Naive B cell (primary cell): Measurements from ENCODE around the gene GTF2A1L. TPM values are rescaled to one million over a fixed set of nuclear protein-coding genes. Genes with fewer than 3 reads are reported as not detected.
"Not testable (repeated sequence)": the region's sequence is repeated elsewhere in the genome, so short reads cannot be mapped to it uniquely, and the experiment has no call there.

ENCODE experiments used
- ATAC-seq, 2 donors: fragments of 150-1000 bp; cut with Tn5 transposase; 2 replicates each; pipeline ENCODE4 v1.10.0; 2021; ENCODE audit warnings: low read depth in 2 of 2, mild to moderate bottlenecking in 2 of 2, moderate library complexity in 2 of 2
- DNase-seq: peaks from one replicate; pipeline ENCODE4 v3.0.0; 2022
- H3K27ac Mint-ChIP-seq, 6 donors: one replicate each; pipeline ENCODE4 v1.8.0; 2020 to 2022; ENCODE audit warnings: mild to moderate bottlenecking in 6 of 6, mixed read lengths in 6 of 6, moderate library complexity in 5 of 6, inconsistent platforms in 2 of 6
- H3K27me3 Mint-ChIP-seq, 3 donors: one replicate each; pipeline ENCODE4 v1.8.0; 2021 to 2022; ENCODE audit warnings: mixed read lengths in 3 of 3, mild to moderate bottlenecking in 1 of 3
- H3K36me3 Mint-ChIP-seq, 2 donors: one replicate each; pipeline ENCODE4 v1.8.0; 2020 to 2022; ENCODE audit warnings: mixed read lengths in 2 of 2, inconsistent platforms in 1 of 2, mild to moderate bottlenecking in 1 of 2
- H3K4me1 Mint-ChIP-seq, 3 donors: one replicate each; pipeline ENCODE4 v1.8.0; 2020 to 2022; ENCODE audit warnings: mixed read lengths in 3 of 3, inconsistent platforms in 1 of 3, mild to moderate bottlenecking in 1 of 3, moderate library complexity in 1 of 3
- H3K4me3 Mint-ChIP-seq, 8 donors: one replicate each; pipeline ENCODE4 v1.8.0; 2020 to 2022; ENCODE audit warnings: mild to moderate bottlenecking in 8 of 8, mixed read lengths in 8 of 8, moderate library complexity in 8 of 8, inconsistent platforms in 2 of 8
- H3K9me3 Mint-ChIP-seq, 7 donors: one replicate each; pipeline ENCODE4 v1.8.0; 2020 to 2022; ENCODE audit warnings: mixed read lengths in 7 of 7, mild to moderate bottlenecking in 5 of 7, inconsistent platforms in 2 of 7, moderate library complexity in 1 of 7
- polyA plus RNA-seq, 6 donors: library from polyadenylated mRNA; unstranded; fragments of 300-500 nt; fragmentation: Illumina TruSeq; gene quantifications; one replicate each; pipeline ENCODE4 v1.2.3, GENCODE V29; 2021; ENCODE audit warnings: low read depth in 6 of 6

GTF2A1L gene
- polyA plus RNA-seq, 6 donors from 2014 or later = not detected

DNA sequence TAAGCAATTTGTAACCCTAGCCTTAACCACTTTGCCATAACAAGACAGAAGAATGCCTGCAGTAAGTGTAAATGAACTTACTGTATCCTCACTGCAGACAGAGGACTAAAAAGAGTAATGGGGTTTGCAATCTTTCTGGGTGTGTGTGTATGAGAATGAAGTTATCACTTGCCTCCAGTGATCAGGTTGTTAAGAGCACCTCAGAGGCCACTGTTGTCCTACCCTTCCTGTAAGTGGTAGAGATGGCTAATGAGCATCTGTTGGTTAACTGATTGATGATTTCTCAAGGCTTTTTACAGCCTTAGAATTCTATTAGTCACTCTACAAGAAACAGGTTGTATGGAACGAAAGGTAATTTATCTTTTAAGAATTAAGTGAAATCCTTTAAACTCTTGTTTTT is 27.6 kb upstream of the GTF2A1L start:
- Mint-ChIP-seq H3K4me1 (peaks cover 0 to 8% (median 0%) of the 10 kb centered on the region in 3 donors), H3K4me3 (no peak overlapping the region), H3K27ac (peak overlapping the region in 1 of 6 donors; percentile 54), H3K36me3 (no peaks in the 10 kb centered on the region), H3K9me3 (no peaks in the 10 kb centered on the region), H3K27me3 (peaks cover 0 to 7% (median 0%) of the 10 kb centered on the region in 3 donors)
- DNase-seq (no peak), ATAC-seq (no peak)

DNA sequence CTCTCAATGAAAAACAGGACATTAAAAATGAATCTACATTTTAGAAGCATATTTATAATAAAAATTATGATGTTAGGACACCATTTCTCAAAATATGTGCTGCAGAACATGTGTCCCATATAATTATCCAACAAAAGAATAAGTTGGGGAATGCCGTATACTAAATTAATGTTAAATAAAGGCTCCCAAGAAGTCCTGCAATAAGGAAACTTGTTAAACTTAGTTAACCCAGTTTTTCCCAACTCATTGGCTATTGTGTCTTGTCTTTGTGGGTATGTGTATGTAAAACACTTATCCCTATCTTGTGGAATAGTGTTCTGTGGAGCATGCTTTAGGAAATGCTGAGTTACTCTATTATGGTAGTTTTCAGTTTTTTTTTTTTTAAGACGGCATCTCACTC is 25.6 kb upstream of the GTF2A1L start:
- Mint-ChIP-seq H3K9me3 (no peaks in the 10 kb centered on the region), H3K27ac (no peak overlapping the region), H3K27me3 (peaks cover 0 to 7% (median 0%) of the 10 kb centered on the region in 3 donors), H3K36me3 (no peaks in the 10 kb centered on the region), H3K4me1 (peaks cover 0 to 8% (median 0%) of the 10 kb centered on the region in 3 donors), H3K4me3 (no peak overlapping the region)
- DNase-seq = no peak
- no peak for ATAC-seq

DNA sequence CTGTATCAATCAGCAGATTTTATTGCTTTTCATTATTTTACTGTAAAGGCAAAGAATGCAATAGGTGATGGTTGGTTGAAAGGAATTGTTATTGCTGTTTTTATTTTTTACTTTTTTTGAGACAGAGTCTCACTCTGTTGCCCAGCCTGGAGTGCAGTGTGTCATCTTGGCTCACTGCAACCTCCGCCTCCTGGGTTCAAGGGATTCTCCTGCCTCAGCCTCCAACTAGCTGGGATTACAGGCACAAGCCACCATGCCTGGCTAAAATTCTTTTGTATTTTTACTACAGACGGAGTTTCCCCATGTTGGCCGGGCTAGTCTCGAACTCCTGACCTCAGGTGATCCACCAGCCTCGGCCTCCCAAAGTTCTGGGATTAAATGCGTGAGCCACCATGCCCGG is 20.9 kb upstream of the GTF2A1L start:
- H3K27ac Mint-ChIP-seq, H3K36me3 Mint-ChIP-seq, ATAC-seq, H3K9me3 Mint-ChIP-seq, H3K4me1 Mint-ChIP-seq, DNase-seq, H3K4me3 Mint-ChIP-seq: not testable (repeated sequence)
- peaks cover 5 to 13% (median 7%) of the 10 kb centered on the region in 3 donors for H3K27me3 Mint-ChIP-seq

DNA sequence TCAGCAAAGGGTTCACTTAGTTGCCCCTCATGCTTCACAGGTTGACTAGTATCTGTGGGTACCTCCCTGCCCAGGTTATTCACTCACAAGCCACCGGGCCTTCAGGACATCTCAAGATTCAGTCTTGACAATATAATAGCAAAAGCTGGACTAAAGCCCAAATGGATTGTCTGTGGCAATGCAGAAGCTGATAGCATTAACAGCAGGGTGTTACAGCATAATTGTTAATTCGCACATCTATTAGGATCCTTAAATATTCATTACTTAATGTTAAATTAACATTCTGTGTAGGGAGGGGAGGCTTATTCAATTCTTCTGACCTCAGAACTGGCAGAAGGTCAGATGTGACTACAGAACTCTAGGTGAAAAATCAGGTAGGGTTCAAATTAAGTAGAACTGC is 20.2 kb upstream of the GTF2A1L start:
- no peak for ATAC-seq
- peak overlapping the region in 1 of 6 donors; percentile 53 for H3K27ac Mint-ChIP-seq
- H3K9me3 Mint-ChIP-seq = no peaks in the 10 kb centered on the region
- no peak overlapping the region for H3K4me3 Mint-ChIP-seq
- no peaks in the 10 kb centered on the region for H3K36me3 Mint-ChIP-seq
- no peak for DNase-seq
- peaks cover 5 to 8% (median 7%) of the 10 kb centered on the region in 3 donors for H3K27me3 Mint-ChIP-seq
- no peaks in the 10 kb centered on the region for H3K4me1 Mint-ChIP-seq

DNA sequence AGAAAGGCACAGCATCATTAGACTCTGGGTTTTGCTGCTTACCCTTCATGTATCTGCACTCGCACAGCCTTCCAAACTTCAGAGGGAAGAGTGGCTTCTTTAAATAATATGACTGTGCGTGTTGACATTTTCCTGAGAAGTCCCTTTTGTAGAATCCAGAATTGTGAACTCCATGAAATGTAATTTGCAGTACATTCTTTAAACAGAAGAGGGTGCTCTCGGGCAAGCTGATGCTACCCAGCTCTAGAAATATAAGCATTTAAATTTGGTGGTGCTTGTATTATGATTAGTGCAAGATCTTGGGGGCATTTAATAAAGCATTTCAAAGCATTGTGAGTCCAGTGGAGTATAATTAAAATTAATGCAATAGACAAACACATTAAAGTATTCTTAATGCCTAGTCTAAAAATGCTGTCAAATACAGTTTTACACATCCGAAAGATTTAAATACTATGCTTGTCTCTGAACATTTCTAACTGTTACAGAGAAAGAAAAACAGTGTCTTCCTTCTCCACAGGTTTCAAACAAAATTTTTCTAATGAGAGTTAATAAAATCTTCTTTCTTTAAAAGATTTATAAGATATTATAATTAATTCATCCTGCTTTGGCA is 17.3 kb upstream of the GTF2A1L start:
- Mint-ChIP-seq H3K4me3 (no peak overlapping the region), H3K9me3 (no peaks in the 10 kb centered on the region), H3K36me3 (no peaks in the 10 kb centered on the region), H3K27ac (no peak overlapping the region), H3K27me3 (peaks cover 5 to 12% (median 8%) of the 10 kb centered on the region in 3 donors), H3K4me1 (no peaks in the 10 kb centered on the region)
- ATAC-seq = no peak
- DNase-seq = no peak

DNA sequence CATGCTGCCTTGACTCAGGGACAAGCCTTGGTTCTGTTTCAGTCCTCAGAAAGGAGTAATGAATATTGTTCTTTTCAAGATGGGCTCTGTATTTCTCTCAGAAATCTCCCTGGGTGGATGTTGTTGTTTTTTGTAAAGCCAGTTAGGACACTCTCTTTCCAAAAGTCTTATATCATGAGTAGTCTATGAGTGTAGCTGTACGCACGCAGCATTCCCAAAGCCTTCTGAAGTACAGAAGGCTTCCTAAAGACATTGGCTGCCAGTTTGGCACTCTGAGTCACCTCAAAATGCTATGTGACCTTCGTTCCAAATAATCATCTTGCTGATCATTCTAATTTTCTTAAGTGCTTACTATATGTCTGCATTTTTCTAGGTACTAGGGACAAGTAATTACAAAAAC is 16.7 kb upstream of the GTF2A1L start:
- H3K36me3 Mint-ChIP-seq = no peaks in the 10 kb centered on the region
- H3K4me1 Mint-ChIP-seq = no peaks in the 10 kb centered on the region
- no peak for ATAC-seq
- DNase-seq = no peak
- H3K27ac Mint-ChIP-seq = no peak overlapping the region
- H3K4me3 Mint-ChIP-seq = no peak overlapping the region
- no peaks in the 10 kb centered on the region for H3K9me3 Mint-ChIP-seq
- H3K27me3 Mint-ChIP-seq = peaks cover 5 to 12% (median 8%) of the 10 kb centered on the region in 3 donors

DNA sequence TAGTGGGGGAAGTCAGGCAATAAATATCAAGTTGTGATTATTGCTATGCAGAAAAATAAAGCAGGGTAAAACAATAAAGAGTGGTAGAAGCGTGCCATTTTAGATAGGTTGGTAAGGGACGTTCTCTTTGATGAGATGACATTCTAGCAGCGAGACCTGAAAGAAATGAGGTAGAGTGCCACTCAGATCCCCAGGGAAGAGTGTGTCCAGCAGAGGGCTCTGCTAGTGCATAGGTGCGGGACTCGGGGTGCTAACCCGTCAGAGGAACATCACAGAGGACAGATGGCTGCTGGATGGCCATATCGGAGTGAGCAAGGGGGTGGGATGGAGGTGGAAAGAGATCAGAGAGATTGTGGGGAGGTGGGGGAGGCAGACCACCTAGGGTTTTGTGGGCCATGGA is 16.3 kb upstream of the GTF2A1L start:
- H3K4me1 Mint-ChIP-seq = no peaks in the 10 kb centered on the region
- no peak overlapping the region for H3K27ac Mint-ChIP-seq
- no peak for DNase-seq
- H3K9me3 Mint-ChIP-seq = no peaks in the 10 kb centered on the region
- H3K27me3 Mint-ChIP-seq = peaks cover 5 to 12% (median 8%) of the 10 kb centered on the region in 3 donors
- no peaks in the 10 kb centered on the region for H3K36me3 Mint-ChIP-seq
- no peak for ATAC-seq
- H3K4me3 Mint-ChIP-seq = no peak overlapping the region

DNA sequence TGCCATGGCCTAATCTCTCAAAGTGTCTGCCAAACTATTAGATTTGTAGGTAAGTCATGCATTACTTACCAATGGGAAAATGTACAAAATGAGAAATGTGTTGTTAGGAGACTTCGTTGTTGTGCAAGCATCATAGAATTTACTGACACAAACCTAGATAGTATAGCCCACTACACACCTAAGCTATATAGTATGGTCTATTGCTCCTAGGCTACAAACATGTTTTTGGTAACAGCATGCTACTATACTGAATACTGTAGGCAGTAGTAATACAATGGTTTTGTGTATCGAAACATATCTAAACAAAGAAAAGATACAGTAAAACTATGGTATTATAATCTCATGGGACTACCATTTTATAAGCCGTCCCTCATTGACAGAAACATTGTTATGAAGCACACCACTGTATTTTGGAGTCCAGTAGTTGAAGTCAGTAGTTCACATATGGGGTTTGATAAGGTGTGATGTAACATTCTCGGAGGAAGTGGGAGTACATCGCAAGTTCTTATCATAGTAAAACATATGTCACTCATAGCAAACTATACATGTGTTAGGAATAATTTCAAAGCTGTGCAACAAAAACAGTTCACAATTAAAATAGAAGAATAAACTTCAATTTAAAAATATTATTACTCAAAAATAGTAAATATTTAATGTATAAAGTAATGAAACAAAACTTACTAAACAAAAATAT is 12.0 kb upstream of the GTF2A1L start:
- Mint-ChIP-seq H3K27me3 (peaks cover under 1 to 18% (median 17%) of the 10 kb centered on the region in 3 donors), H3K36me3 (no peaks in the 10 kb centered on the region), H3K9me3 (peaks cover 0 to 1% (median 0%) of the 10 kb centered on the region in 7 donors), H3K4me3 (no peak overlapping the region), H3K27ac (no peak overlapping the region), H3K4me1 (no peaks in the 10 kb centered on the region)
- DNase-seq (no peak), ATAC-seq (no peak)

DNA sequence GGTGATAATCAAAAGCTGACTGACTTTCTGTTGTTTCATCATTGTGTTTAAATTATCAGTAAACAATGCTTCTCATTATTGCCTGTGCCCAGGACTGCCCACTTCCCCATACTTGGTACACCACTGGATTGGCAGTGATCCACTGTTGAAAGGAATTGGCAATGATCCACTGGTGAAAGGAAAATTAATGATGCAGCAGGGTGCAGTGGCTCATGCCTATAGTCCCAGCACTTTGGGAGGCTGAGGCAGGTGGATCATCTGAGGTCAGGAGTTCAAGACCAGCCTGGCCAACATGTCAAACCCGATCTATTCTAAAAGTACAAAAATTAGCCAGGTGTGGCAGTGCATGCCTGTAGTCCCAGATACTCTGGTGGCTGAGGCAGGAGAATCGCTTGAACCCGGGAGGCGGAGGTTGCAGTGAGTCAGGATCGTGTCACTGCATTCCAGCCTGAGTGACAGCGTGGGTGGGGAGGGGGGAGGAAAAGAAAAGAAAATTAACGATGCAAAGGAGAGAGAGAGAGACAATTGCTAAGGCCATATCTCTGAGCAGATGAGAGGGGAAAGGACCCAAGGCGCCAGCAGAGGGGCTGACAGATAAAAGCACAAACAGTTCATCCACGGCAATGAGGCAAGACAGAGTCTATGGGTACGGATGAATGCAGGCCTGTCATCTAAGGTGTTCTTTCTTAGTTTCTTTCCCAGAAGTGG is 10.2 kb upstream of the GTF2A1L start:
- no peak for ATAC-seq
- H3K36me3 Mint-ChIP-seq = no peaks in the 10 kb centered on the region
- H3K27ac Mint-ChIP-seq = no peak overlapping the region
- peaks cover 0 to 1% (median 0%) of the 10 kb centered on the region in 7 donors for H3K9me3 Mint-ChIP-seq
- no peak overlapping the region for H3K4me3 Mint-ChIP-seq
- no peak for DNase-seq
- no peaks in the 10 kb centered on the region for H3K4me1 Mint-ChIP-seq
- peaks cover 6 to 24% (median 18%) of the 10 kb centered on the region in 3 donors for H3K27me3 Mint-ChIP-seq

DNA sequence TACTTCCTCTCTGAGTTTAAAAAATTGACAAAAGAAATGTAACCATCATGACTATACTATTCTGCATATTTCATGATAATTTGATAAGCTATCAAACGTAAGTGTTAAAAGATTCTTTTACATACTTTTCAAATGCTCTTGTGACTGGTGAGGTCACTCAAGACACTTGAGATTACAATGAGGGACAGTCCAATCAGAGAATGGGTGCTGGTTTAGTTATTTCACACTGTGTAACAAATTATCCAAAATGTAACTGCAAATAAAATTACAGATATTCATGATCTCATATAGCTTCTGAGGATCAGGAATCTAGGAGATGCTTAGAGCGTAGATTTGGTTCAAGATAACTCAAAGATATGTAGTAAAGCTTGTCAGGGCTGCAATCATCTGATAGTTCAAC is 4.4 kb upstream of the GTF2A1L start:
- Mint-ChIP-seq H3K4me1 (no peaks in the 10 kb centered on the region), H3K4me3 (no peak overlapping the region), H3K27me3 (peaks cover 8 to 21% (median 19%) of the 10 kb centered on the region in 3 donors), H3K36me3 (no peaks in the 10 kb centered on the region), H3K9me3 (peaks cover 0 to 6% (median 4%) of the 10 kb centered on the region in 7 donors), H3K27ac (no peak overlapping the region)
- no peak for DNase-seq
- no peak for ATAC-seq

DNA sequence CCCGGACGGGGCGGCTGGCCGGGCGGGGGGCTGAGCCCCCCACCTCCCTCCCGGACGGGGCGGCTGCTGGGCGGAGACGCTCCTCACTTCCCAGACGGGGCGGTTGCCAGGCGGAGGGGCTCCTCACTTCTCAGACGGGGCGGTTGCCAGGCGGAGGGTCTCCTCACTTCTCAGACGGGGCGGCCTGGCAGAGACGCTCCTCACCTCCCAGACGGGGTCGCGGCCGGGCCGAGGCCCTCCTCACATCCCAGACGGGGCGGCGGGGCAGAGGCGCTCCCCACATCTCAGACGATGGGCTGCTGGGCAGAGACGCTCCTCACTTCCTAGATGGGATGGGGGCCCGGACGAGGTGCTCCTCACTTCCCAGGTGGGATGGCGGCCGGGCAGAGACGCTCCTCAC is 3.1 kb upstream of the GTF2A1L start:
- H3K4me1 Mint-ChIP-seq, H3K27ac Mint-ChIP-seq, H3K9me3 Mint-ChIP-seq, H3K4me3 Mint-ChIP-seq, DNase-seq, H3K36me3 Mint-ChIP-seq, ATAC-seq: not testable (repeated sequence)
- H3K27me3 Mint-ChIP-seq = peaks cover 14 to 15% (median 15%) of the 10 kb centered on the region in 3 donors

DNA sequence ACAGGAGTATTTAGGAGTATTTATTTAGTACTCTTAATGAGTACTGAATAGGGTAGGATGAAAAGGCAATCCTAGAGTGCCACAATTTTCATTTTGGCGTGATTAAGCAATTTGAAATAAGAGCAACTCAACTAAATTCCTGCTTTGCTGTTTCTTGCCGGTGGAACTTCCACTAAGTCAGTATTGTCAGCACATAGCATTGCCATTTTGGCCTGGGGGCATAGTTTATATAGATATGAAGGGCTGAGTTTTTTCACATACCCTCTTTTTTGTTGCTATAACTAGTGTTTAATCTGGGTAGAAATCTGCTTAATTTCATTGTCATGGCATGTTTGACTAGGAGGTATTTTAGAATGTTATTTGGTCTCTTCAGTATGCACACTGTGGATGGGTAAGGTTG is 1.9 kb downstream of the GTF2A1L start:
- no peak overlapping the region for H3K27ac Mint-ChIP-seq
- H3K27me3 Mint-ChIP-seq = peaks cover 8 to 18% (median 12%) of the 10 kb centered on the region in 3 donors
- H3K4me1 Mint-ChIP-seq = no peaks in the 10 kb centered on the region
- no peak overlapping the region for H3K4me3 Mint-ChIP-seq
- H3K36me3 Mint-ChIP-seq = no peaks in the 10 kb centered on the region
- ATAC-seq (no peak), DNase-seq (no peak)
- H3K9me3 Mint-ChIP-seq = peaks cover 0 to 6% (median 0%) of the 10 kb centered on the region in 7 donors

DNA sequence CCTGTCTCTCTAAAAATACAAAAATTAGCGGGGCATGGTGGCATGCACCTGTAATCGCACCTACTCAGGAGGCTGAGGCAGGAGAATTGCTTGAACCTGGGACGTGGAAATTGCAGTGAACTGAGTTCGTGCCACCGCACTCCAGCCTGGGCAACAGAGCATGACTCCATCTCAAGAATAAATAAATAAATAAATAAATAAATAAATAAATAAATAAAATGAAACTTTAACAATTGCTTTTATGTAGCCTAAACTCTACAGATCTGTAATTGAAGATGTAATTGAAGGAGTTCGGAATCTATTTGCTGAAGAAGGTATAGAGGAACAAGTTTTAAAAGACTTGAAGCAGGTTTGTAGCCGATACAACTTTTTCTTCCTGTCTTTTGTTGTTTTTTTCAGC is 2.9 kb downstream of the GTF2A1L start:
- Mint-ChIP-seq H3K27ac (no peak overlapping the region), H3K9me3 (peaks cover 0 to 6% (median 2%) of the 10 kb centered on the region in 7 donors), H3K4me1 (no peaks in the 10 kb centered on the region), H3K4me3 (no peak overlapping the region), H3K36me3 (no peaks in the 10 kb centered on the region), H3K27me3 (peaks cover 8 to 18% (median 12%) of the 10 kb centered on the region in 3 donors)
- DNase-seq (no peak), ATAC-seq (no peak)

DNA sequence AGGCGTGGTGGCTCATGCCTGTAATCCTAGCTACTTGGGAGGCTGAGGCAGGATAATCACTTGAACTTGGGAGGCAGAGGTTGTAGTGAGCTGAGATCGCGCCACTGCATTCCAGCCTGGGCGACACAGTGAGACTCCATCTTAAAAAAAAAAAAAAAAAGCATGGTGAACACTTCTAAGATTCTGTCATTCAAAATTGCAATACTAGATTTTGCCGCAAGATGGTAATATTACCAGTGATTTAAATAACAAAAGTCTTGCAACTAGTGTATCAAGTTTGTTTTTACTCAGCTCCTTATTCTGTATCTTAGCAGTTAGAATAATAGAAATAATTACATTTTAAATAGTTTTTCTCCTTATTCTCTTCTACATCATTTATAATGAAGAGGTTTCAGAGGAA is 5.0 kb downstream of the GTF2A1L start:
- not testable (repeated sequence) for H3K36me3 Mint-ChIP-seq, DNase-seq, ATAC-seq, H3K27ac Mint-ChIP-seq, H3K4me1 Mint-ChIP-seq, H3K4me3 Mint-ChIP-seq
- peaks cover 8 to 12% (median 11%) of the 10 kb centered on the region in 3 donors for H3K27me3 Mint-ChIP-seq
- H3K9me3 Mint-ChIP-seq = peaks cover 0 to 14% (median 6%) of the 10 kb centered on the region in 7 donors
